Activated naive CD4-positive, alpha-beta T cell treated with anti-CD3 and anti-CD28 coated beads for 36 hours (primary cell): ENCODE measurements around the gene SLC25A45. TPM values are rescaled to one million over a fixed set of nuclear protein-coding genes. Genes with fewer than 3 reads are reported as not detected.

Source experiments
- CTCF ChIA-PET: fragments of 350-600 bp; sonication (Branson Sonifier 250); formaldehyde crosslinking; loops from one replicate; lab custom pipeline; 2021; ENCODE audit warnings: antibody characterized with exemption; lab: Charles Lee
- DNase-seq: peaks from one replicate; pipeline ENCODE4 v3.0.0-alpha.2; 2020
- H3K27ac Mint-ChIP-seq: one replicate; pipeline ENCODE4 v1.8.0; 2021; ENCODE audit warnings: mild to moderate bottlenecking, mixed read lengths
- H3K27me3 Mint-ChIP-seq: one replicate; pipeline ENCODE4 v1.8.0; 2021; ENCODE audit warnings: low read depth, mixed read lengths
- H3K36me3 Mint-ChIP-seq: one replicate; pipeline ENCODE4 v1.8.0; 2021; ENCODE audit warnings: low read depth, mixed read lengths
- H3K4me1 Mint-ChIP-seq: one replicate; pipeline ENCODE4 v1.8.0; 2021; ENCODE audit warnings: low read depth, mixed read lengths
- H3K4me3 Mint-ChIP-seq: one replicate; pipeline ENCODE4 v1.8.0; 2021; ENCODE audit warnings: mild to moderate bottlenecking, moderate library complexity, mixed read lengths
- H3K9me3 Mint-ChIP-seq: one replicate; pipeline ENCODE4 v1.8.0; 2021; ENCODE audit warnings: mixed read lengths
- intact Hi-C: fragments of 100-400 bp; cut with micrococcal nuclease; formaldehyde crosslinking; loops from one replicate; pipeline ENCODE4 v1.15.1; 2023
- total RNA-seq, 2 experiments: library from RNA; stranded (reverse); gene quantifications; one replicate each; pipeline ENCODE4 v1.2.3, GENCODE V29; 2021

The SLC25A45 gene
- total RNA-seq, 2 experiments from 2014 or later: 10.4 to 12.1 TPM

DNA sequence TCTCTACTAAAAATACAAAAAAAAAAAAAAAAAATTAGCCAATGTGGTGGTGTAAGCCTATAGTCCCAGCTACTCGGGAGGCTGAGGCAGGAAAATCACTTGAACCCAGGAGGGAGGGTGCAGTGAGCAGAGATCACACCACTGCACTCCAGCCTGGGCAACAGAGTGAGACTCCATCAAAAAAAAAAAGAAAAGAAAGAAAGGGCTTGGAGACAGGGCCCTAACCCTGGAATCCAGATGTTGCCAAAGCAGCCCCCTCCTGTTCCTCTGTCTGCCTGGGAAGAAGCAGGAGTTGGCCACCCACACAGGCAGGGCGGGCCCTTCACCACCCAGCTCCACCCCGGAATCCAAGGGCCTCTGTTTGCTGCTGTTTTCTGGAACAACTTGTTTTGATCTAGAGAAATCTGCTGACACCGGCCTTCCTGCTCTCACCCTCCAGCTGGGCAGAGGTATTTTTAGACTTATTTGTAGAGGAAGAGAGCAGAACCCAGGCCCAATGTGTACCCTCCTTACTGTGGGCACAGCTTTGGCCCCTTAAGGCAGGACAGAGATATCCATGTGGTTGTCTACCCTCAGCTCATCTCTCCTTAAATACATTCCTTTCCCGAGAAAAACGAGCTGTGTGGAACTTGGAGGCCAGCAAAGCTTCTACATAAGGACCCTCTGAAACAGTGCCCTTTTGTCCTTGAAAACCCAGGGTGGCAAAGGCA, 37.5 kb upstream of the SLC25A45 start:
- Mint-ChIP-seq H3K36me3 (peaks cover 43% of the 10 kb centered on the region), H3K4me1 (peaks cover 43% of the 10 kb centered on the region), H3K27me3 (peaks cover 14% of the 10 kb centered on the region), H3K4me3 (peak overlapping the region; percentile 100), H3K27ac (peak overlapping the region; percentile 99), H3K9me3 (no peaks in the 10 kb centered on the region)
- DNase-seq: peak; percentile 87
- intact Hi-C loops: loop anchor here (1.0 to 5.0 kb wide), 5 partner anchors 7 to 1197 kb away; partner anchors contain the start of genes DPF2, RBM14 and SLC25A45
- CTCF ChIA-PET: interaction anchor here (0.6 to 16.8 kb wide), 8 partner anchors 10 to 84 kb away, joined by 3 to 359 read pairs (median 6); partner anchors contain the start of genes MALAT1 and SLC25A45

DNA sequence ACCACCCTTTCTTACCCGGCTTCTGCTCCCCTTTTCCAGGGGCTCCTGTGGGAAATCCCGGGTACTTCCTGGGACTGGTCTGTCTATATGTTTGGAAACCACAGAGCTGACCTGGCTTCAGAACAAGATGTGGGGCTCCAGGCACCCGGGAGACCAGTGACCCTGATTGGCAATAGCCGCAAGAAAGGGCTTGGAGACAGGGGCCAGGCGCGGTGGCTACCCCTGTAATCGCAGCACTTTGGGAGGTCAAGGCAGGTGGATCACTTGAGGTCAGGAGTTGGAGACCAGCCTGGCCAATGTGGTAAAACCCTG, 37.0 kb upstream of the SLC25A45 start:
- Mint-ChIP-seq H3K4me3 (peak overlapping the region; percentile 100), H3K27ac (peak overlapping the region; percentile 99), H3K27me3 (peaks cover 13% of the 10 kb centered on the region), H3K36me3 (peaks cover 38% of the 10 kb centered on the region), H3K9me3 (no peaks in the 10 kb centered on the region), H3K4me1 (peaks cover 42% of the 10 kb centered on the region)
- DNase-seq: no peak
- CTCF ChIA-PET: interaction anchor here (0.8 to 16.8 kb wide), 7 partner anchors 11 to 85 kb away, joined by 3 to 359 read pairs (median 6); partner anchors contain the start of genes MALAT1 and SLC25A45
- intact Hi-C loops: loop anchor here (1.0 to 5.0 kb wide), 4 partner anchors 8 to 562 kb away; partner anchors contain the start of genes DPF2 and SLC25A45

DNA sequence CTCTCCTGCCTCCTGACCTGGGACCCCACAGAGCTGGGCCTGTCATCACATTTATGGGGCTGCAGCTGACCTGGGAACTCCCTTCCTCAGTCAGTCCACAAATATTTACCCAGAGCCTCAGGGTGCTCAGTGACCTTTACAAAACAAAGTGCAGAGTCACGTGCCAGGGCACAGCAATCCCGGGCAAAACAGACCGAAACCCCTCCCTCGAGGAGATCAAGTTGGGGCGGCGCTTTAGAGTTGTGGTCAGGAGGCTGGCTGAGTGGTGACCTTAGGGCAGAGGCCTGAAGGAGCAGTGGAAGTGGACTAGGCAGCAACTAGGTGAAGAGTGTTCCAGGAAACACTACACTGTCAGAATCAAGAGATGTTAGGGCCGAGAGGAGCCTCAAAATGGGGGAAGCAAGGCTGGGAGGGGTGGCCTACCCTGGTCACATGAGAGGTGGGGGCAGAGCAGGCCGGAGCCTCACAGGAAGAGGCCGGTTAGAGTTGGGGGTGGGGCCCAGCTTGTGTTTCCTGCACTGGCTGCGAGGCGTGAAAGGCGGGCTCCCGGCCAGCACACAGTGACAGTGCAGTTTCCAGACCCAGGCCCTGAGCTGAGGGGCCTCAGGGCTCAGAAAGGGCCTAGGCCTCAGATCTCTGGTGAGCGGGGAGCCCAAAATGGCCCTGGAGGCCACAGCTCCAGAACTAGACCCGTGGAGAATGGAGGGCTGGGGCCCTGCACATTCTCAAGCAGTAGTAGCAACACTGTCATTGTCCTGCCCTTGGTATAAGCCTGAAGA, 36.4 kb upstream of the SLC25A45 start:
- peaks cover 40% of the 10 kb centered on the region for H3K4me1 Mint-ChIP-seq
- CTCF ChIA-PET: interaction anchor here (0.8 to 16.8 kb wide), 9 partner anchors 14 to 153 kb away, joined by 3 to 359 read pairs (median 4); partner anchors contain the start of genes FAM89B, MALAT1 and SLC25A45
- peak; percentile 97 for DNase-seq
- intact Hi-C loops: loop anchor here (1.0 to 5.0 kb wide), 5 partner anchors 8 to 562 kb away; partner anchors contain the start of genes DPF2, PCNX3 and SLC25A45
- H3K4me3 Mint-ChIP-seq: peak overlapping the region; percentile 100
- peaks cover 10% of the 10 kb centered on the region for H3K27me3 Mint-ChIP-seq
- peaks cover 33% of the 10 kb centered on the region for H3K36me3 Mint-ChIP-seq
- H3K9me3 Mint-ChIP-seq: no peaks in the 10 kb centered on the region
- H3K27ac Mint-ChIP-seq: peak overlapping the region; percentile 99

DNA sequence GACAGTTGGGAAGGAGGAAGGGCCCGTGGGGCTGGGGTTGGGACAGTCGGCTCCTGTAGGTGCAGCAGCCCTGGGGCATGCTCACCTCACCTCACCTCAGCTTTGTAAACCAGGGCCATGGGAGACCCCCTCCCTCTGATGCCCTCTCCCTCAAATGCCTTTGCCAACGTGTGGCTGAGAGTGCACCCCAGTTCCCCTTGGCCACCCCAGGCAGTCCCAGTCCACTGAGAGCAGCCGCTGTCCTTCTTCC, 35.9 kb upstream of the SLC25A45 start:
- Mint-ChIP-seq H3K27me3 (peaks cover 8% of the 10 kb centered on the region), H3K4me3 (peak overlapping the region; percentile 100), H3K4me1 (peaks cover 37% of the 10 kb centered on the region), H3K9me3 (no peaks in the 10 kb centered on the region), H3K36me3 (peaks cover 28% of the 10 kb centered on the region), H3K27ac (peak overlapping the region; percentile 99)
- DNase-seq: no peak
- intact Hi-C loops: loop anchor here (1.0 to 5.0 kb wide), 3 partner anchors 86 to 561 kb away; partner anchors contain the start of genes DPF2 and PCNX3
- CTCF ChIA-PET: interaction anchor here (1.0 to 16.8 kb wide), 5 partner anchors 33 to 154 kb away, joined by 3 to 359 read pairs (median 4); partner anchors contain the start of genes FAM89B, MALAT1 and SLC25A45

DNA sequence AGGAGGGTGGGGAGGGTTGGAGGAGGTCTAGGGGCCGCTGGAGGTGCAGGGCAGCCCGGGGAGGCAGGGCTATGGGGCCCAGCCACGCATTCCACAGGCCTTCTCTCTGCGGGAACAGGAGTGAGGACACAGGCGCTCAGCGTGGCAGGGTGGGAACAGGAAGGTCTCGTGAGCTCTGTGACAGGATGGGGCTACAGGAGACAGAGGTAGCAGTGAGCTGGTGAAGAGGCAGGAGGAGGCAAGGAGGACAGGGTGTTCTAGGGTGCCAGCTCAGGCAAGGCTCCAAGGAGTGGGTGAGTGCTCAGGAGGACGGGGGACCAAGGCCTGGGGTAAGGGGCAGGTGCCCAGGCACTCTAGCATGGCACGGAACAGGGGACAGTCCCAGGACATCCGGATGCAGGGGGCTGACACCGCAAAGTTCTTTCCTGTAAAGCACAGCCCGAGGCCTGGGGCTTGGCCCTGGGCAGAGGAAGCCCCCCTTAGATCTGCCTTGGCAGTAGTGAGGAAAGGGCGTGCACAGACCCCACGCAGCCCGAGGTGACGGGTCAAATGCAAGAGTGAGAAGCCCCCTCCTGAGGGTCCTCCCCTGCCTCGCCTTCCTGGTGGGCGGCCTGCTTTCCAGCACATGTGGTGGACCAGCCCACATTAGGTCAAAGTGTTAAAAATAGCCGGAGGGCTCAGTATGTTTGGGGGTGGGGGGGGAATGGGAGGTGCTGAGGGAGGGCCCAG, 35.4 kb upstream of the SLC25A45 start:
- peaks cover 6% of the 10 kb centered on the region for H3K27me3 Mint-ChIP-seq
- H3K27ac Mint-ChIP-seq: peak overlapping the region; percentile 99
- DNase-seq: peak; percentile 73
- intact Hi-C loops: loop anchor here (1.0 to 5.0 kb wide), 6 partner anchors 13 to 561 kb away; partner anchors contain the start of genes DPF2, PCNX3 and ZNRD2
- no peaks in the 10 kb centered on the region for H3K9me3 Mint-ChIP-seq
- H3K36me3 Mint-ChIP-seq: peaks cover 23% of the 10 kb centered on the region
- CTCF ChIA-PET: interaction anchor here (1.0 to 16.8 kb wide), 10 partner anchors 11 to 154 kb away, joined by 3 to 359 read pairs (median 4); partner anchors contain the start of genes FAM89B, MALAT1 and SLC25A45
- H3K4me1 Mint-ChIP-seq: peaks cover 36% of the 10 kb centered on the region
- peak overlapping the region; percentile 100 for H3K4me3 Mint-ChIP-seq

DNA sequence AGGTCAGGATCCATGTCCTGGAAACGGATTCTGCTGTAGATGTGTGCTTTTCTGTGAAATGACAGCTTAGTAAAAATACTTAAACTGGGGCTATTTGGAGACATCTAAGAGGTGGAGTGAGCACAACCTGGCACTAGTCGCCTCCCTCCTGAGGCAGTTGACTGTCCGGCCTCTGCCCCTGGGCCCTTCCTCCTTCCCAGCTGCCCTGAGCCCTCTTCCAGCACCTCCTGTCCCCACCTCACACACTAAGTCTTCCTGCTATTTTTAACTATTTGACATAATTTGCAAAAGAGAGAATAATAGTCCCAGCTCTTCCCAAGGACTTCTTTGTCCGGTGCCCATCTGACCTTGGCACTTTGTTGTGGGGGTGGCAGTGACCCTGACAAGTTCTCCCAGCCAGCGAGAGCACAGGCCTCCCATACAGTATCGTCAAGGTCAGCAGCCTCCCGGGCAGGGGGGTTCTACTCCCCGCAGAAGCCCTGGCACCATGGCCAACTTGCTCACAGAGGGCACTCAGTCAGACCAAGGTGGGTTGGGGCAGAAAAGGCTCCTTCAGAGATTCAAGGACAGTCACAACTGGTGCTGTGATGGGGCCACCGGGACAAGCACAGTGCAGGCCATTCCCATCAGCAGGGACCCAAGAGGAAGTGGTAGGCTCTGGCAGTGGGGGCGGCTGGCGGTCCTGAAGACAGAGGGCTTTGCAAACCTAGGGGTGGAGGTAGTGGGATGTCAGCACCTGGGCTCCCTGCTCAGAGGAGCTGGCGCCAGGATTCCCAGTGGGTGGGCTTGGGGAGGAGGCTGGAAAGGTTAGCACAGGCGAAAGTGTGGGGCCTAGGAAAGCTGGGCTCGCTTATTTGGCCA, 34.6 kb upstream of the SLC25A45 start:
- no peaks in the 10 kb centered on the region for H3K27me3 Mint-ChIP-seq
- H3K4me3 Mint-ChIP-seq: peak overlapping the region; percentile 100
- peak overlapping the region; percentile 99 for H3K27ac Mint-ChIP-seq
- no peaks in the 10 kb centered on the region for H3K9me3 Mint-ChIP-seq
- H3K36me3 Mint-ChIP-seq: peaks cover 16% of the 10 kb centered on the region
- intact Hi-C loops: loop anchor here (1.0 to 5.0 kb wide), 7 partner anchors 14 to 560 kb away; partner anchors contain the start of genes DPF2 and ZNRD2
- peaks cover 30% of the 10 kb centered on the region for H3K4me1 Mint-ChIP-seq
- CTCF ChIA-PET: interaction anchor here (1.0 to 16.8 kb wide), 23 partner anchors 11 to 198 kb away, joined by 3 to 359 read pairs (median 5); partner anchors contain the start of genes FRMD8, MALAT1, PCNX3 and SLC25A45
- peak; percentile 59 for DNase-seq

DNA sequence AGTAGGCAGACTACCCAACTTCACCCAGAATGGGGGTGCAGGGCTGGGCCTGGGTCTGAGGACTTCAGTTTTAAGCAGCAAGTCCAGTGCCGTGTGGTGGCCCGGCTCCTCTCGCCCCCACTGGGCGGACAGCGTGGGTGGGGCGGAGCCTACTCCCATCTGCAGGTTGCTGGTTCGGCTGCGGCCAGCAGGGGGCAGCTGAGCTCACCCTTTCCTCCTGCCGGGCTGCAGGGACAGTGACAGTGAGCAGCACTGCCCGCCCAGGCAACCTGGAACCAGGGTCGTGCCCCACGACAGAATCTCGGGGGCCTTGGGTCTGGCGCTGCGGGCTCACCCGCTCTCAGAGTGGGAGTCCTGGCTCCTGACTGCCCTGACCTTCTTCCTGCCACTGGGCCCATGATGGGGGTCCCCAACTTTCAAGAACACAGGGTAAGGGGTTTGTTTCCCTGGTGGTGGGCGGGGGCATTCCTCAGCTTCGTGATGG, 33.9 kb upstream of the SLC25A45 start:
- intact Hi-C loops: loop anchor here (1.0 to 5.0 kb wide), 6 partner anchors 14 to 559 kb away; partner anchors contain the start of gene DPF2
- H3K4me1 Mint-ChIP-seq: peaks cover 30% of the 10 kb centered on the region
- no peaks in the 10 kb centered on the region for H3K9me3 Mint-ChIP-seq
- DNase-seq: peak; percentile 97
- H3K4me3 Mint-ChIP-seq: peak overlapping the region; percentile 100
- H3K36me3 Mint-ChIP-seq: peaks cover 15% of the 10 kb centered on the region
- CTCF ChIA-PET: interaction anchor here (0.6 to 16.8 kb wide), 29 partner anchors 10 to 199 kb away, joined by 3 to 359 read pairs (median 4); partner anchors contain the start of genes FRMD8, MALAT1, PCNX3 and SCYL1
- peak overlapping the region; percentile 99 for H3K27ac Mint-ChIP-seq
- no peaks in the 10 kb centered on the region for H3K27me3 Mint-ChIP-seq

DNA sequence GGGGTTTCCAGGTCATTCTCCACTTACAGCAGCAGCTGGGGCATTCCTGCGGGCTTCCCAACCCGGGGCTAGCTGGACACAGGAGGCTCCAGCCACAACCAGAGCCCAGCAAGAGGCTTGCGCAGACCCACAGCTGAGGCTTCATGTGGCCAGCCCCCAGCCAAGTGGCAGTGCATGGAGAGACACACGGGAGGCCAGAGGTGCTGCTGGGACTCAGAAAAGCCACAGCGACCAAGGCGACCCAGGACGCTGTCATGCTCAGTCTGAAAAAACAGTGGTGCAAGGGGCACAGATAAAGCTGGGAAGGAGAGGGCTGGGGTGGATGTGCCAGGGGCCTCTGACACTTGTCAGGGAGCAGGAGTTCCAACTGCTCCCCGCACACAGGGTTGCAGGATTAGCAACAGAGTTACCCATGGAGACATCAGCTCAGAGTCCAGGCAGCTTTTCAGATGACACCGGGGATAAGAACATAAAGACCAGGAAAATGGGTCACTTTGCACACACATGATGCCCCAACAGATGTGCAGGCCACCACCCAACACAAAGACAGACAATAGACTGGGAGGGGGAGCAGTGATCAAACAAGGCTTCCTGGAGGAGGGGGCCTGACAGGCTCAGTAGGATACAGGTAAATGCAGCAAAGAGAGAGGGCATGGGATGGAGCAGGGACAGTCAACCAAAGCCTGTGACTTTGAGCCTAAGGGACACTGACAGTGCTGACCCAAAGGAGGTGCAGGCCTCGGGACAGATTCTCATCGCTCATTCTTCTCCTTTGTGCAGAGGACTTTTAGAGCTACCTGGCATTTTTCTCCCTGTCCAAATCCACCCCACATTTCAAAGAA, 33.3 kb upstream of the SLC25A45 start:
- Mint-ChIP-seq H3K9me3 (no peaks in the 10 kb centered on the region), H3K4me3 (peak overlapping the region; percentile 100), H3K27me3 (no peaks in the 10 kb centered on the region), H3K4me1 (peaks cover 29% of the 10 kb centered on the region), H3K27ac (peak overlapping the region; percentile 99), H3K36me3 (peaks cover 11% of the 10 kb centered on the region)
- intact Hi-C loops: loop anchor here (1.0 to 5.0 kb wide), 6 partner anchors 15 to 558 kb away; partner anchors contain the start of gene DPF2
- CTCF ChIA-PET: interaction anchor here (0.6 to 16.8 kb wide), 25 partner anchors 10 to 161 kb away, joined by 3 to 359 read pairs (median 4); partner anchors contain the start of genes FRMD8, MALAT1, SCYL1 and SLC25A45
- no peak for DNase-seq

DNA sequence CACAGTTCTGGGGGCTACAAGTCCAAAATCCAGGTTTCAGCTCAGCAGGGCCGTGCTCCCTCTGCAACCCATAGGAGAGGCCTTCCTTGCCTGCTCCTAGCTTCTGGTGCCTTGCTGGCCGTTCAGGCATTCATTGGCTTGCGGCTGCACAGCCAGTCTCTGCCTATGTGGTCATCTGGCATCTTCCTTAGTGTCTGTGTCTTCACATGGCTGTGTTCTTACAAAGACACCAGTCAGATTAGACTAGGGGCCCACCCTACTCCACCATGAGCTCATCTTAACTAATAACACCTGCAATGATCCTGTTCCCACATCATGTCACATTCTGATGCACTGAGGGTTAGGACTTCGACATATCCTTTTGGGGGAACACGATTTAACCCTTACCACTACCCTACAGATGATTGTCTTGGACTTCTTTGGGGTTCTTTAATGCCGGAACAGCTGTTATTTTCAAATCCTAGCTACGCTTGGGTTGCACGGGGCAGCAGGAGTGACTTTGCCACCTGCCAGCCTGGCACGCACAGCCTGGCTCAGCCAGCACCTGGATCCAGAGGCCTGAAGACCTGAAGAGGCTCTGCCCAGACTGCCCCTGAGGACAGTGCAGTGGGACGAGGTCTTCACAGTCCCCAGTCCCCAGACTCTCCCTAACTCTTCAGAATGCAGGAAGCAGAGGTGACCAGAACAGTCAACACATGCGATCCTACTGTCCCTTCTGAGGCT, 32.5 kb upstream of the SLC25A45 start:
- Mint-ChIP-seq H3K4me3 (no peak overlapping the region), H3K27ac (no peak overlapping the region), H3K36me3 (peaks cover 9% of the 10 kb centered on the region), H3K9me3 (no peaks in the 10 kb centered on the region), H3K4me1 (peaks cover 27% of the 10 kb centered on the region), H3K27me3 (no peaks in the 10 kb centered on the region)
- DNase-seq: no peak
- intact Hi-C loops: loop anchor here (5.0 kb wide), 2 partner anchors 83 to 558 kb away; partner anchors contain the start of gene DPF2
- CTCF ChIA-PET: interaction anchor here (0.6 to 16.8 kb wide), 19 partner anchors 9 to 200 kb away, joined by 3 to 359 read pairs (median 4); partner anchors contain the start of genes FRMD8, MALAT1, PCNX3 and SLC25A45
